H1 (cell line): ENCODE measurements around the gene HYCC1. TPM values are rescaled to one million over a fixed set of nuclear protein-coding genes. Genes with fewer than 3 reads are reported as not detected.
"Not testable (repeated sequence)": the region's sequence is repeated elsewhere in the genome, so short reads cannot be mapped to it uniquely, and the experiment has no call there.

Experiments
- CTCF ChIA-PET: fragments of 300-600 bp; sonication (Branson Sonifier 250); formaldehyde crosslinking; loops from one replicate; lab custom pipeline; 2021; ENCODE audit not compliant: partially characterized antibody; lab: Charles Lee
- POLR2A ChIA-PET: fragments of 300-600 bp; sonication (Branson Sonifier 250); formaldehyde crosslinking; loops from one replicate; lab custom pipeline; 2021; ENCODE audit warnings: inconsistent platforms; ENCODE audit not compliant: partially characterized antibody; lab: Charles Lee
- DNase-seq, 2 experiments: peaks; one replicate each; pipeline versions ENCODE4 v3.0.0 to v3.0.0-alpha.2; 2010 to 2022; ENCODE audit warnings: low spot score in 2 of 2, low read depth in 1 of 2, mixed read lengths in 1 of 2
- FAIRE-seq: peaks from 2 replicates; lab custom pipeline; 2011; peaks lifted over from hg19 to GRCh38; lab: Jason Lieb, UNC
- H2AFZ ChIP-seq: 2 replicates; pipeline ENCODE4 v1.8.1; 2012; ENCODE audit warnings: low read length, inconsistent platforms
- H2AK5ac ChIP-seq: 2 replicates; pipeline ENCODE4 v1.6.1; 2013; ENCODE audit warnings: low read depth, low read length
- H2BK120ac ChIP-seq: replicated peaks from 2 replicates; pipeline ENCODE3; 2013; ENCODE audit warnings: low read depth, low read length, inconsistent platforms
- H2BK12ac ChIP-seq: 2 replicates; pipeline ENCODE4 v1.6.1; 2013; ENCODE audit warnings: low read depth, low read length
- H2BK15ac ChIP-seq: 2 replicates; pipeline ENCODE4 v1.6.1; 2013; ENCODE audit warnings: low read length
- H2BK20ac ChIP-seq: 2 replicates; pipeline ENCODE4 v1.6.1; 2013; ENCODE audit warnings: low read length
- H2BK5ac ChIP-seq: 2 replicates; pipeline ENCODE4 v1.6.1; 2013; ENCODE audit warnings: low read depth, low read length
- H3K14ac ChIP-seq: 2 replicates; pipeline ENCODE4 v1.6.1; 2013; ENCODE audit warnings: inconsistent platforms; ENCODE audit not compliant: insufficient read length
- H3K18ac ChIP-seq: 2 replicates; pipeline ENCODE4 v1.6.1; 2013; ENCODE audit warnings: low read length; ENCODE audit errors: extremely low read depth
- H3K23ac ChIP-seq: 2 replicates; pipeline ENCODE4 v1.6.1; 2013; ENCODE audit warnings: inconsistent platforms; ENCODE audit not compliant: insufficient read length
- H3K23me2 ChIP-seq: 2 replicates; pipeline ENCODE4 v1.6.1; 2013; ENCODE audit warnings: low read depth, low read length
- H3K27ac ChIP-seq: 2 replicates; pipeline ENCODE4 v1.6.1; 2011; ENCODE audit warnings: low read depth, low read length, inconsistent platforms
- H3K27me3 ChIP-seq, 4 experiments: replicated peaks in 1 of 4; 1 replicate in 1 of 4; 2 replicates in 3 of 4; pipeline versions ENCODE4 v1.6.1 to v1.8.1; 2011 to 2013; ENCODE audit warnings: low read length in 3 of 4, mild to moderate bottlenecking in 3 of 4, inconsistent platforms in 2 of 4, mixed read lengths in 2 of 4, moderate library complexity in 1 of 4; ENCODE audit not compliant: control insufficient read depth in 3 of 4, insufficient read depth in 3 of 4; ENCODE audit errors: extremely low read depth in 1 of 4
- H3K36me3 ChIP-seq, 4 experiments: 2 replicates each; pipeline versions ENCODE4 v1.6.1 to v1.8.1; 2011 to 2013; ENCODE audit warnings: mild to moderate bottlenecking in 4 of 4, low read length in 3 of 4, moderate library complexity in 2 of 4, control low read depth in 1 of 4, inconsistent platforms in 1 of 4; ENCODE audit not compliant: insufficient read depth in 4 of 4, control insufficient read depth in 2 of 4
- H3K4ac ChIP-seq: replicated peaks from 2 replicates; pipeline ENCODE3; 2013; ENCODE audit warnings: low read length, low read depth, mixed read lengths, inconsistent platforms; ENCODE audit not compliant: insufficient read length
- H3K4me1 ChIP-seq, 4 experiments: replicated peaks in 1 of 4; 1 replicate in 1 of 4; 2 replicates in 3 of 4; pipeline versions ENCODE4 v1.6.1 to v1.8.1; 2011 to 2013; ENCODE audit warnings: low read length in 3 of 4, inconsistent platforms in 2 of 4, mixed read lengths in 1 of 4; ENCODE audit not compliant: insufficient read depth in 4 of 4, control insufficient read depth in 3 of 4
- H3K4me2 ChIP-seq, 2 experiments: 2 replicates each; pipeline versions ENCODE4 v1.6.1 to v1.8.1; 2011 to 2013; ENCODE audit warnings: low read depth in 2 of 2, low read length in 2 of 2, control low read depth in 1 of 2, inconsistent platforms in 1 of 2, mild to moderate bottlenecking in 1 of 2; ENCODE audit not compliant: insufficient read depth in 1 of 2
- H3K4me3 ChIP-seq, 4 experiments: fragments of 200-600, 300-600 bp in 1 of 4; sonication (generic), shearing (Covaris generic), sonication (Bioruptor Twin) in 1 of 4; 2 replicates each; pipeline versions ENCODE4 v1.5.1 to v1.8.1; 2011 to 2016; ENCODE audit warnings: low read length in 4 of 4, low read depth in 3 of 4, control low read depth in 2 of 4, inconsistent platforms in 2 of 4, mild to moderate bottlenecking in 2 of 4, mixed read lengths in 1 of 4, moderate library complexity in 1 of 4; ENCODE audit not compliant: insufficient read depth in 2 of 4; ENCODE audit errors: extremely low read depth in 1 of 4
- H3K56ac ChIP-seq: replicated peaks from 2 replicates; pipeline ENCODE3; 2013; ENCODE audit warnings: low read depth, mild to moderate bottlenecking, mixed read lengths, low read length, inconsistent platforms; ENCODE audit not compliant: insufficient read length
- H3K79me1 ChIP-seq: 2 replicates; pipeline ENCODE4 v1.6.1; 2013; ENCODE audit warnings: low read depth, low read length, control low read depth
- H3K79me2 ChIP-seq, 2 experiments: 2 replicates each; pipeline versions ENCODE4 v1.6.1 to v1.8.1; 2012 to 2013; ENCODE audit warnings: low read length in 2 of 2, mild to moderate bottlenecking in 2 of 2, inconsistent platforms in 1 of 2; ENCODE audit not compliant: insufficient read depth in 2 of 2, control insufficient read depth in 1 of 2
- H3K9ac ChIP-seq, 4 experiments: replicated peaks in 1 of 4; 1 replicate in 1 of 4; 2 replicates in 3 of 4; pipeline versions ENCODE4 v1.6.1 to v1.8.1; 2011 to 2013; ENCODE audit warnings: low read depth in 3 of 4, low read length in 3 of 4, control low read depth in 2 of 4, mild to moderate bottlenecking in 2 of 4, moderate library complexity in 2 of 4, inconsistent platforms in 1 of 4; ENCODE audit errors: extremely low read depth in 1 of 4
- H3K9me3 ChIP-seq, 2 experiments: 2 replicates each; pipeline versions ENCODE4 v1.6.1 to v1.8.1; 2012 to 2013; ENCODE audit warnings: mild to moderate bottlenecking in 2 of 2, moderate library complexity in 2 of 2, control low read depth in 1 of 2, inconsistent platforms in 1 of 2, low read depth in 1 of 2, low read length in 1 of 2, mixed read lengths in 1 of 2; ENCODE audit not compliant: insufficient read depth in 2 of 2
- H4K20me1 ChIP-seq, 2 experiments: replicated peaks in 1 of 2; 2 replicates each; pipeline versions ENCODE3 to v1.8.1; 2011 to 2013; ENCODE audit warnings: inconsistent platforms in 2 of 2, low read length in 2 of 2, mild to moderate bottlenecking in 1 of 2; ENCODE audit not compliant: insufficient read depth in 2 of 2, control insufficient read depth in 1 of 2
- H4K5ac ChIP-seq: 2 replicates; pipeline ENCODE4 v1.6.1; 2013; ENCODE audit warnings: low read length, low read depth, mixed read lengths, inconsistent platforms; ENCODE audit not compliant: insufficient read length
- H4K8ac ChIP-seq: 2 replicates; pipeline ENCODE4 v1.8.0; 2013; ENCODE audit warnings: mild to moderate bottlenecking, moderate library complexity, low read length, inconsistent platforms; ENCODE audit not compliant: insufficient read depth; ENCODE audit errors: extremely low read depth
- H4K91ac ChIP-seq: replicated peaks from 2 replicates; pipeline ENCODE3; 2013; ENCODE audit warnings: low read length, mixed read lengths, inconsistent platforms; ENCODE audit not compliant: insufficient read length
- NANOG ChIP-seq: IDR thresholded peaks from 2 replicates; pipeline ENCODE4 v1.6.1; 2011; ENCODE audit warnings: low read length, low read depth, mild to moderate bottlenecking, inconsistent platforms; ENCODE audit not compliant: insufficient read depth, poor library complexity, severe bottlenecking
- WGBS, 2 experiments: shearing (Covaris generic) in 1 of 2; methylation state at CpG; one replicate each; pipeline versions ENCODE4 v1.1.6 to v1.1.7; 2013 to 2015; ENCODE audit warnings: low lambda C conversion rate in 2 of 2, mixed read lengths in 2 of 2, inconsistent platforms in 1 of 2, low coverage in 1 of 2, missing lambda C conversion rate in 1 of 2; ENCODE audit not compliant: insufficient replicate concordance in 2 of 2, insufficient coverage in 1 of 2, insufficient read length in 1 of 2; ENCODE audit errors: extremely low coverage in 1 of 2, missing lambda C conversion rate in 1 of 2; 5-methylcytosine and 5-hydroxymethylcytosine counted together
- polyA plus RNA-seq, 7 experiments: library from polyadenylated mRNA; depleted of rRNA in 3 of 7; stranded (reverse) in 5 of 7; unstranded in 2 of 7; fragments of >200 nt in 5 of 7; fragments of 200-250 nt in 2 of 7; gene quantifications; 1 replicate in 5 of 7; 2 replicates in 1 of 7; 4 replicates in 1 of 7; pipeline versions ENCODE4 v1.2.1 to v1.2.3, GENCODE V29; 2011 to 2013; ENCODE audit warnings: missing spikeins in 2 of 7, mixed read lengths in 2 of 7
- total RNA-seq: library from RNA; stranded (reverse); fragmentation: NEBNext Ultra II Directional; extraction: Animal tissue kit (Norgen Biotek cat#: 25700); gene quantifications from 2 replicates; pipeline ENCODE4 v1.2.1, GENCODE V29; 2021

HYCC1 gene
- total and polyA plus RNA-seq, 2 of the 8 experiments (the other 6 are each of a cell fraction or from before 2014, with no cell fraction given): 20.2 to 142 TPM

DNA sequence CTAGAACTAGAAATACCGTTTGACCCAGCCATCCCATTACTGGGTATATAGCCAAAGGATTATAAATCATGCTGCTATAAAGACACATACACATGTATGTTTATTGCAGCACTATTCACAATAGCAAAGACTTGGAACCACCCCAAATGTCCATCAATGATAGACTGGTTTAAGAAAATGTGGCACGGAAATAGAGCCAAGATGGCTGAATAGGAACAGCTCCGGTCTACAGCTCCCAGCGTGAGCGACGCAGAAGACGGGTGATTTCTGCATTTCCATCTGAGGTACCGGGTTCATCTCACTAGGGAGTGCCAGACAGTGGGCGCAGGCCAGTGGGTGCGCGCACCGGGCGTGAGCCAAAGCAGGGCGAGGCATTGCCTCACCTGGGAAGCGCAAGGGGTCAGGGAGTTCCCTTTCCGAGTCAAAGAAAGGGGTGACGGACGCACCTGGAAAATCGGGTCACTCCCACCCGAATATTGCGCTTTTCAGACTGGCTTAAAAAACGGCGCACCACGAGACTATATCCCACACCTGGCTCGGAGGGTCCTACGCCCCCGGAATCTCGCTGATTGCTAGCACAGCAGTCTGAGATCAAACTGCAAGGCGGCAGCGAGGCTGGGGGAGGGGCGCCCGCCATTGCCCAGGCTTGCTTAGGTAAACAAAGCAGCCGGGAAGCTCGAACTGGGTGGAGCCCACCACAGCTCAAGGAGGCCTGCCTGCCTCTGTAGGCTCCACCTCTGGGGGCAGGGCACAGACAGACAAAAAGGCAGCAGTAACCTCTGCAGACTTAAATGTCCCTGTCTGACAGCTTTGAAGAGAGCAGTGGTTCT lies 21.8 kb upstream of the HYCC1 start:
- H3K4me2 ChIP-seq: peak overlapping the region in 1 of 2 experiments; percentile 34; a peak in 1 of 4 replicates
- POLR2A ChIA-PET: interaction anchor here (1.4 kb wide), 1 partner anchor 9 kb away, joined by 6 read pairs; no protein-coding TSS in a partner anchor
- not testable (repeated sequence) for H3K27ac ChIP-seq

More for the DNA sequence above, 21.8 kb upstream of the HYCC1 start:
- H4K20me1 ChIP-seq, H3K23ac ChIP-seq, H3K27me3 ChIP-seq, H2AK5ac ChIP-seq, H3K4ac ChIP-seq, H3K9me3 ChIP-seq, H3K56ac ChIP-seq, H3K18ac ChIP-seq, H2BK12ac ChIP-seq, H3K36me3 ChIP-seq, H3K14ac ChIP-seq, FAIRE-seq, H3K9ac ChIP-seq, H3K79me2 ChIP-seq, H2BK120ac ChIP-seq, H4K91ac ChIP-seq, DNase-seq, H3K4me1 ChIP-seq, H2BK5ac ChIP-seq, CTCF ChIA-PET, H2BK15ac ChIP-seq, H3K79me1 ChIP-seq, H3K23me2 ChIP-seq, H4K5ac ChIP-seq, H2AFZ ChIP-seq, H2BK20ac ChIP-seq, H4K8ac ChIP-seq, H3K4me3 ChIP-seq: not testable (repeated sequence)
- TF ChIP-seq NANOG: peak; percentile 28
- 83% methylated on average over 19 of the region's 34 CpGs; no CpG with 5 or more reads in 1 of the 2 experiments for WGBS, 2 experiments
